ENCODE results near the gene ASTN2.
"Not testable (repeated sequence)": the region's sequence is repeated elsewhere in the genome, so short reads cannot be mapped to it uniquely, and the experiment has no call there.

Gene ASTN2

GRCh38 chr9:116459576-116459975, 955.3 kb downstream of the ASTN2 start:
- no peak for DNase-seq (ENCODE audit: extremely low read depth, insufficient read length)
- no peak for TF ChIP-seq CTCF (IDR thresholded peaks at IDR 0.05; ENCODE audit: insufficient read depth, low read length, poor library complexity, severe bottlenecking)
- Histone ChIP-seq H3K27me3 (replicated peaks; ENCODE audit: control insufficient read depth, insufficient read depth, low read length) (no peaks in the 10 kb centered on the region), H3K36me3 (ENCODE audit: control insufficient read depth, insufficient read depth, low read length) (no peaks in the 10 kb centered on the region), H3K4me3 (replicated peaks; ENCODE audit: low read depth, low read length) (no peak overlapping the region)

GRCh38 chr9:116456490-116457088, 958.3 kb downstream of the ASTN2 start:
- no peak for TF ChIP-seq CTCF (IDR thresholded peaks at IDR 0.05; ENCODE audit: insufficient read depth, low read length, poor library complexity, severe bottlenecking)
- Histone ChIP-seq H3K36me3 (ENCODE audit: control insufficient read depth, insufficient read depth, low read length) (no peaks in the 10 kb centered on the region), H3K4me3 (replicated peaks; ENCODE audit: low read depth, low read length) (no peak overlapping the region), H3K27me3 (replicated peaks; ENCODE audit: control insufficient read depth, insufficient read depth, low read length) (no peaks in the 10 kb centered on the region)
- no peak for DNase-seq (ENCODE audit: extremely low read depth, insufficient read length)

- not testable (repeated sequence) for H3K4me3 ChIP-seq (replicated peaks; ENCODE audit: low read depth, low read length); H3K36me3 ChIP-seq (ENCODE audit: control insufficient read depth, insufficient read depth, low read length); H3K27me3 ChIP-seq (replicated peaks; ENCODE audit: control insufficient read depth, insufficient read depth, low read length); DNase-seq (ENCODE audit: extremely low read depth, insufficient read length)
Measured at GRCh38 chr9:116454539-116454938, 960.3 kb downstream of the ASTN2 start.

- no peak overlapping the region for H3K4me3 ChIP-seq (replicated peaks; ENCODE audit: low read depth, low read length)
- no peak for TF ChIP-seq CTCF (IDR thresholded peaks at IDR 0.05; ENCODE audit: insufficient read depth, low read length, poor library complexity, severe bottlenecking)
- no peaks in the 10 kb centered on the region for H3K36me3 ChIP-seq (ENCODE audit: control insufficient read depth, insufficient read depth, low read length)
- H3K27me3 ChIP-seq (replicated peaks; ENCODE audit: control insufficient read depth, insufficient read depth, low read length): no peaks in the 10 kb centered on the region
- no peak for DNase-seq (ENCODE audit: extremely low read depth, insufficient read length)
Measured at GRCh38 chr9:116453785-116454184, 961.1 kb downstream of the ASTN2 start.

GRCh38 chr9:116452634-116453033, 962.2 kb downstream of the ASTN2 start:
- H3K27me3 ChIP-seq (replicated peaks; ENCODE audit: control insufficient read depth, insufficient read depth, low read length): no peaks in the 10 kb centered on the region
- no peak overlapping the region for H3K4me3 ChIP-seq (replicated peaks; ENCODE audit: low read depth, low read length)
- DNase-seq (ENCODE audit: extremely low read depth, insufficient read length): no peak
- no peak for TF ChIP-seq CTCF (IDR thresholded peaks at IDR 0.05; ENCODE audit: insufficient read depth, low read length, poor library complexity, severe bottlenecking)
- no peaks in the 10 kb centered on the region for H3K36me3 ChIP-seq (ENCODE audit: control insufficient read depth, insufficient read depth, low read length)

GRCh38 chr9:116452227-116452626, 962.6 kb downstream of the ASTN2 start:
- no peak for TF ChIP-seq CTCF (IDR thresholded peaks at IDR 0.05; ENCODE audit: insufficient read depth, low read length, poor library complexity, severe bottlenecking)

More at GRCh38 chr9:116452227-116452626, 962.6 kb downstream of the ASTN2 start:
- H3K4me3 ChIP-seq (replicated peaks; ENCODE audit: low read depth, low read length): no peak overlapping the region
- no peak for DNase-seq (ENCODE audit: extremely low read depth, insufficient read length)
- no peaks in the 10 kb centered on the region for H3K36me3 ChIP-seq (ENCODE audit: control insufficient read depth, insufficient read depth, low read length)
- H3K27me3 ChIP-seq (replicated peaks; ENCODE audit: control insufficient read depth, insufficient read depth, low read length): no peaks in the 10 kb centered on the region

All from GM06990 (cell line).